ENCODE data around the gene MADD.
"Not testable (repeated sequence)": the region's sequence is repeated elsewhere in the genome, so short reads cannot be mapped to it uniquely, and the experiment has no call there.

The MADD gene

GRCh38 chr11:47295385-47295784, 25.5 kb downstream of the MADD start:
- H3K36me3 ChIP-seq (ENCODE audit: control insufficient read depth in 2 of 2, insufficient read depth in 2 of 2, low read length in 2 of 2) = peaks cover 61 to 64% of the 10 kb centered on the region in 2 donors

GRCh38 chr11:47296045-47296444, 26.1 kb downstream of the MADD start:
- H3K27ac ChIP-seq (ENCODE audit: low read length) = no peak overlapping the region
- no peaks in the 10 kb centered on the region for H3K4me1 ChIP-seq (ENCODE audit: control insufficient read depth, insufficient read depth, low read length)
- no peaks in the 10 kb centered on the region for H3K27me3 ChIP-seq (ENCODE audit: control insufficient read depth in 1 of 2, insufficient read depth in 2 of 2, low read length in 2 of 2)
- peaks cover 55 to 57% of the 10 kb centered on the region in 2 donors for H3K36me3 ChIP-seq (ENCODE audit: control insufficient read depth in 2 of 2, insufficient read depth in 2 of 2, low read length in 2 of 2)
- peaks cover 4 to 7% of the 10 kb centered on the region in 2 donors for H3K9me3 ChIP-seq (ENCODE audit: control insufficient read depth in 2 of 2, low read length in 2 of 2)
- no peak overlapping the region for H3K9ac ChIP-seq (ENCODE audit: low read length in 2 of 2)
- H3K4me3 ChIP-seq (ENCODE audit: low read length in 2 of 2) = no peak overlapping the region

More at GRCh38 chr11:47295385-47295784, 25.5 kb downstream of the MADD start:
- H3K27ac ChIP-seq (ENCODE audit: low read length) = no peak overlapping the region
- H3K27me3 ChIP-seq (ENCODE audit: control insufficient read depth in 1 of 2, insufficient read depth in 2 of 2, low read length in 2 of 2) = no peaks in the 10 kb centered on the region
- no peaks in the 10 kb centered on the region for H3K4me1 ChIP-seq (ENCODE audit: control insufficient read depth, insufficient read depth, low read length)
- H3K9ac ChIP-seq (ENCODE audit: low read length in 2 of 2) = no peak overlapping the region
- H3K4me3 ChIP-seq (ENCODE audit: low read length in 2 of 2) = no peak overlapping the region
- H3K9me3 ChIP-seq (ENCODE audit: control insufficient read depth in 2 of 2, low read length in 2 of 2) = peaks cover 4 to 7% of the 10 kb centered on the region in 2 donors

- H3K9ac ChIP-seq (ENCODE audit: low read length in 2 of 2) = no peak overlapping the region
- no peak overlapping the region for H3K27ac ChIP-seq (ENCODE audit: low read length)
- H3K4me3 ChIP-seq (ENCODE audit: low read length in 2 of 2) = no peak overlapping the region
- H3K9me3 ChIP-seq (ENCODE audit: control insufficient read depth in 2 of 2, low read length in 2 of 2) = peaks cover 4 to 7% of the 10 kb centered on the region in 2 donors
- H3K36me3 ChIP-seq (ENCODE audit: control insufficient read depth in 2 of 2, insufficient read depth in 2 of 2, low read length in 2 of 2) = peaks cover 35 to 37% of the 10 kb centered on the region in 2 donors
- H3K27me3 ChIP-seq (ENCODE audit: control insufficient read depth in 1 of 2, insufficient read depth in 2 of 2, low read length in 2 of 2) = no peaks in the 10 kb centered on the region
- no peaks in the 10 kb centered on the region for H3K4me1 ChIP-seq (ENCODE audit: control insufficient read depth, insufficient read depth, low read length)
Measured at GRCh38 chr11:47299078-47299477, 29.1 kb downstream of the MADD start.

GRCh38 chr11:47302853-47303252, 32.9 kb downstream of the MADD start:
- Histone ChIP-seq H3K36me3 (ENCODE audit: control insufficient read depth in 2 of 2, insufficient read depth in 2 of 2, low read length in 2 of 2) (peaks cover 32 to 40% of the 10 kb centered on the region in 2 donors), H3K9me3 (ENCODE audit: control insufficient read depth in 2 of 2, low read length in 2 of 2) (peaks cover 4 to 7% of the 10 kb centered on the region in 2 donors), H3K4me1 (ENCODE audit: control insufficient read depth, insufficient read depth, low read length) (no peaks in the 10 kb centered on the region), H3K4me3 (ENCODE audit: low read length in 2 of 2) (no peak overlapping the region), H3K27ac (ENCODE audit: low read length) (no peak overlapping the region), H3K27me3 (ENCODE audit: control insufficient read depth in 1 of 2, insufficient read depth in 2 of 2, low read length in 2 of 2) (no peaks in the 10 kb centered on the region), H3K9ac (ENCODE audit: low read length in 2 of 2) (no peak overlapping the region)

GRCh38 chr11:47305734-47306483, 36.0 kb downstream of the MADD start:
- no peak overlapping the region for H3K27ac ChIP-seq (ENCODE audit: low read length)

GRCh38 chr11:47306484-47306844, 36.5 kb downstream of the MADD start:
- H3K27ac ChIP-seq (ENCODE audit: low read length) = no peak overlapping the region
- no peaks in the 10 kb centered on the region for H3K9me3 ChIP-seq (ENCODE audit: control insufficient read depth in 2 of 2, low read length in 2 of 2)
- no peaks in the 10 kb centered on the region for H3K27me3 ChIP-seq (ENCODE audit: control insufficient read depth in 1 of 2, insufficient read depth in 2 of 2, low read length in 2 of 2)
- H3K36me3 ChIP-seq (ENCODE audit: control insufficient read depth in 2 of 2, insufficient read depth in 2 of 2, low read length in 2 of 2) = peaks cover 41 to 46% of the 10 kb centered on the region in 2 donors
- no peak overlapping the region for H3K9ac ChIP-seq (ENCODE audit: low read length in 2 of 2)
- H3K4me1 ChIP-seq (ENCODE audit: control insufficient read depth, insufficient read depth, low read length) = no peaks in the 10 kb centered on the region
- H3K4me3 ChIP-seq (ENCODE audit: low read length in 2 of 2) = no peak overlapping the region

More at GRCh38 chr11:47305734-47306483, 36.0 kb downstream of the MADD start:
- Histone ChIP-seq H3K27me3 (ENCODE audit: control insufficient read depth in 1 of 2, insufficient read depth in 2 of 2, low read length in 2 of 2) (no peaks in the 10 kb centered on the region), H3K4me3 (ENCODE audit: low read length in 2 of 2) (no peak overlapping the region), H3K9ac (ENCODE audit: low read length in 2 of 2) (no peak overlapping the region), H3K36me3 (ENCODE audit: control insufficient read depth in 2 of 2, insufficient read depth in 2 of 2, low read length in 2 of 2) (peaks cover 35 to 40% of the 10 kb centered on the region in 2 donors), H3K9me3 (ENCODE audit: control insufficient read depth in 2 of 2, low read length in 2 of 2) (no peaks in the 10 kb centered on the region), H3K4me1 (ENCODE audit: control insufficient read depth, insufficient read depth, low read length) (no peaks in the 10 kb centered on the region)

GRCh38 chr11:47308050-47308823, 38.3 kb downstream of the MADD start:
- Histone ChIP-seq H3K9me3 (ENCODE audit: control insufficient read depth in 2 of 2, low read length in 2 of 2) (no peaks in the 10 kb centered on the region), H3K9ac (ENCODE audit: low read length in 2 of 2) (no peak overlapping the region), H3K27me3 (ENCODE audit: control insufficient read depth in 1 of 2, insufficient read depth in 2 of 2, low read length in 2 of 2) (no peaks in the 10 kb centered on the region), H3K4me1 (ENCODE audit: control insufficient read depth, insufficient read depth, low read length) (no peaks in the 10 kb centered on the region), H3K36me3 (ENCODE audit: control insufficient read depth in 2 of 2, insufficient read depth in 2 of 2, low read length in 2 of 2) (peaks cover 46 to 51% of the 10 kb centered on the region in 2 donors), H3K4me3 (ENCODE audit: low read length in 2 of 2) (no peak overlapping the region), H3K27ac (ENCODE audit: low read length) (no peak overlapping the region)

GRCh38 chr11:47314992-47315391, 45.1 kb downstream of the MADD start:
- Histone ChIP-seq H3K9ac (ENCODE audit: low read length in 2 of 2) (no peak overlapping the region), H3K4me1 (ENCODE audit: control insufficient read depth, insufficient read depth, low read length) (no peaks in the 10 kb centered on the region), H3K27ac (ENCODE audit: low read length) (no peak overlapping the region), H3K9me3 (ENCODE audit: control insufficient read depth in 2 of 2, low read length in 2 of 2) (no peaks in the 10 kb centered on the region), H3K27me3 (ENCODE audit: control insufficient read depth in 1 of 2, insufficient read depth in 2 of 2, low read length in 2 of 2) (no peaks in the 10 kb centered on the region), H3K36me3 (ENCODE audit: control insufficient read depth in 2 of 2, insufficient read depth in 2 of 2, low read length in 2 of 2) (peaks cover 28 to 32% of the 10 kb centered on the region in 2 donors), H3K4me3 (ENCODE audit: low read length in 2 of 2) (no peak overlapping the region)

GRCh38 chr11:47316501-47316900, 46.6 kb downstream of the MADD start:
- not testable (repeated sequence) for H3K4me1 ChIP-seq (ENCODE audit: control insufficient read depth, insufficient read depth, low read length); H3K4me3 ChIP-seq (ENCODE audit: low read length in 2 of 2); H3K9me3 ChIP-seq (ENCODE audit: control insufficient read depth in 2 of 2, low read length in 2 of 2); H3K9ac ChIP-seq (ENCODE audit: low read length in 2 of 2); H3K27me3 ChIP-seq (ENCODE audit: control insufficient read depth in 1 of 2, insufficient read depth in 2 of 2, low read length in 2 of 2); H3K27ac ChIP-seq (ENCODE audit: low read length)
- H3K36me3 ChIP-seq (ENCODE audit: control insufficient read depth in 2 of 2, insufficient read depth in 2 of 2, low read length in 2 of 2) = peaks cover 24 to 25% of the 10 kb centered on the region in 2 donors

GRCh38 chr11:47317064-47317828, 47.3 kb downstream of the MADD start:
- Histone ChIP-seq H3K27ac (ENCODE audit: low read length) (no peak overlapping the region), H3K36me3 (ENCODE audit: control insufficient read depth in 2 of 2, insufficient read depth in 2 of 2, low read length in 2 of 2) (peaks cover 19 to 24% of the 10 kb centered on the region in 2 donors), H3K9ac (ENCODE audit: low read length in 2 of 2) (no peak overlapping the region), H3K4me3 (ENCODE audit: low read length in 2 of 2) (no peak overlapping the region), H3K9me3 (ENCODE audit: control insufficient read depth in 2 of 2, low read length in 2 of 2) (no peaks in the 10 kb centered on the region), H3K4me1 (ENCODE audit: control insufficient read depth, insufficient read depth, low read length) (no peaks in the 10 kb centered on the region), H3K27me3 (ENCODE audit: control insufficient read depth in 1 of 2, insufficient read depth in 2 of 2, low read length in 2 of 2) (no peaks in the 10 kb centered on the region)
